ENCODE results near the gene LCA5L.

Gene LCA5L

GRCh38 chr21:39363607-39364555 is 81.7 kb downstream of the LCA5L start:
- no peak overlapping the region for H3K27ac Mint-ChIP-seq
- H3K4me1 Mint-ChIP-seq, result no peaks in the 10 kb centered on the region
- H3K27me3 Mint-ChIP-seq (ENCODE audit: low read depth, poor library complexity), result peaks cover 7% of the 10 kb centered on the region
- H3K36me3 Mint-ChIP-seq (ENCODE audit: low read depth), result no peaks in the 10 kb centered on the region
- H3K9me3 Mint-ChIP-seq, result peaks cover 9% of the 10 kb centered on the region
- no peak overlapping the region for H3K4me3 Mint-ChIP-seq
- DNase-seq, result no peak
- TF ChIP-seq, protein P1, sequence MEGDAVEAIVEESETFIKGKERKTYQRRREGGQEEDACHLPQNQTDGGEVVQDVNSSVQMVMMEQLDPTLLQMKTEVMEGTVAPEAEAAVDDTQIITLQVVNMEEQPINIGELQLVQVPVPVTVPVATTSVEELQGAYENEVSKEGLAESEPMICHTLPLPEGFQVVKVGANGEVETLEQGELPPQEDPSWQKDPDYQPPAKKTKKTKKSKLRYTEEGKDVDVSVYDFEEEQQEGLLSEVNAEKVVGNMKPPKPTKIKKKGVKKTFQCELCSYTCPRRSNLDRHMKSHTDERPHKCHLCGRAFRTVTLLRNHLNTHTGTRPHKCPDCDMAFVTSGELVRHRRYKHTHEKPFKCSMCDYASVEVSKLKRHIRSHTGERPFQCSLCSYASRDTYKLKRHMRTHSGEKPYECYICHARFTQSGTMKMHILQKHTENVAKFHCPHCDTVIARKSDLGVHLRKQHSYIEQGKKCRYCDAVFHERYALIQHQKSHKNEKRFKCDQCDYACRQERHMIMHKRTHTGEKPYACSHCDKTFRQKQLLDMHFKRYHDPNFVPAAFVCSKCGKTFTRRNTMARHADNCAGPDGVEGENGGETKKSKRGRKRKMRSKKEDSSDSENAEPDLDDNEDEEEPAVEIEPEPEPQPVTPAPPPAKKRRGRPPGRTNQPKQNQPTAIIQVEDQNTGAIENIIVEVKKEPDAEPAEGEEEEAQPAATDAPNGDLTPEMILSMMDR (IDR thresholded peaks at IDR 0.05), result no peak

GRCh38 chr21:39362733-39363132 is 82.8 kb downstream of the LCA5L start:
- H3K4me1 Mint-ChIP-seq, result no peaks in the 10 kb centered on the region
- H3K36me3 Mint-ChIP-seq (ENCODE audit: low read depth), result no peaks in the 10 kb centered on the region
- peaks cover 7% of the 10 kb centered on the region for H3K27me3 Mint-ChIP-seq (ENCODE audit: low read depth, poor library complexity)

GRCh38 chr21:39359382-39359781 is 86.2 kb downstream of the LCA5L start:
- Mint-ChIP-seq H3K9me3 (peaks cover 6% of the 10 kb centered on the region), H3K4me1 (no peaks in the 10 kb centered on the region), H3K4me3 (no peak overlapping the region), H3K27me3 (ENCODE audit: low read depth, poor library complexity) (peaks cover 20% of the 10 kb centered on the region), H3K36me3 (ENCODE audit: low read depth) (no peaks in the 10 kb centered on the region), H3K27ac (no peak overlapping the region)
- TF ChIP-seq, protein P1 (IDR thresholded peaks at IDR 0.05), result no peak
- no peak for DNase-seq

More at GRCh38 chr21:39362733-39363132, 82.8 kb downstream of the LCA5L start:
- peaks cover 7% of the 10 kb centered on the region for H3K9me3 Mint-ChIP-seq
- TF ChIP-seq, protein P1 (IDR thresholded peaks at IDR 0.05), result no peak
- no peak overlapping the region for H3K27ac Mint-ChIP-seq
- no peak overlapping the region for H3K4me3 Mint-ChIP-seq
- no peak for DNase-seq

Measured in nephron progenitor cell (in vitro differentiated cells).